Measurements from ENCODE around the gene STAT3.

- TF ChIP-seq CTCF (IDR thresholded peaks at IDR 0.05) (no peak), POLR2A (IDR thresholded peaks at IDR 0.05) (no peak)
These were observed 25.8 kb downstream of the STAT3 start for GRCh38 chr17:42362245-42362961.
